WTC11 (cell line): ENCODE results near the gene ACP4. TPM values are rescaled to one million over a fixed set of nuclear protein-coding genes. Genes with fewer than 3 reads are reported as not detected.

ENCODE experiments used
- ATAC-seq: fragments of 200-7000 bp; cut with Tn5 transposase; 2 replicates; pipeline ENCODE4 v1.10.0; 2021; ENCODE audit warnings: mild to moderate bottlenecking, moderate library complexity
- CTCF ChIA-PET: fragments of 300-600 bp; sonication (Branson Sonifier 250); formaldehyde crosslinking; loops from one replicate; lab custom pipeline; 2021; ENCODE audit warnings: antibody characterized with exemption; lab: Charles Lee
- POLR2A ChIA-PET: fragments of 350-600 bp; sonication (Branson Sonifier 250); formaldehyde crosslinking; loops from one replicate; lab custom pipeline; 2021; ENCODE audit warnings: antibody characterized with exemption; lab: Charles Lee
- DNase-seq: peaks from one replicate; pipeline ENCODE4 v3.0.0; 2021; ENCODE audit warnings: low spot score
- H3K27ac Mint-ChIP-seq: 2 replicates; pipeline ENCODE4 v1.8.0; 2021; ENCODE audit warnings: mixed read lengths
- H3K27me3 Mint-ChIP-seq: 2 replicates; pipeline ENCODE4 v1.8.0; 2021; ENCODE audit warnings: low read depth, mild to moderate bottlenecking, moderate library complexity, mixed read lengths
- H3K36me3 Mint-ChIP-seq: 2 replicates; pipeline ENCODE4 v1.8.0; 2021; ENCODE audit warnings: mixed read lengths
- H3K4me1 Mint-ChIP-seq: 2 replicates; pipeline ENCODE4 v1.8.0; 2022; ENCODE audit warnings: mixed read lengths
- H3K4me3 Mint-ChIP-seq: 2 replicates; pipeline ENCODE4 v1.8.0; 2021; ENCODE audit warnings: mild to moderate bottlenecking, moderate library complexity, mixed read lengths
- H3K9me3 Mint-ChIP-seq: 2 replicates; pipeline ENCODE4 v1.8.0; 2021; ENCODE audit warnings: mixed read lengths
- ATF2 ChIP-seq: sonication (generic); formaldehyde crosslinking; IDR thresholded peaks from 2 replicates; pipeline ENCODE4 v1.8.1; 2022; ENCODE audit warnings: low read depth, missing genetic modification reagents, borderline replicate concordance
- ATF6 ChIP-seq: sonication (generic); formaldehyde crosslinking; IDR thresholded peaks from 2 replicates; pipeline ENCODE4 v1.8.1; 2023; ENCODE audit warnings: mild to moderate bottlenecking, missing genetic modification reagents
- E2F1 ChIP-seq: sonication (generic); formaldehyde crosslinking; IDR thresholded peaks from 2 replicates; pipeline ENCODE4 v1.8.0; 2022; ENCODE audit warnings: mild to moderate bottlenecking, missing genetic modification reagents
- E2F5 ChIP-seq: sonication (generic); formaldehyde crosslinking; IDR thresholded peaks from 2 replicates; pipeline ENCODE4 v1.8.1; 2022; ENCODE audit warnings: mild to moderate bottlenecking, moderate library complexity, missing genetic modification reagents
- ERG ChIP-seq: fragments of 250-450 bp; sonication (Bioruptor Pico); IDR thresholded peaks from 2 replicates; pipeline ENCODE4 v1.8.0; 2021; ENCODE audit warnings: mild to moderate bottlenecking
- GABPB1 ChIP-seq: sonication (generic); formaldehyde crosslinking; IDR thresholded peaks from 2 replicates; pipeline ENCODE4 v1.8.1; 2023; ENCODE audit warnings: mild to moderate bottlenecking, missing genetic modification reagents
- GTF2I ChIP-seq: fragments of 250-450 bp; sonication (Bioruptor Pico); conservative IDR thresholded peaks from 2 replicates; pipeline ENCODE4 v1.4.0; 2021; ENCODE audit warnings: mild to moderate bottlenecking
- IRF2 ChIP-seq: sonication (generic); formaldehyde crosslinking; IDR thresholded peaks from 2 replicates; pipeline ENCODE4 v1.8.0; 2022; ENCODE audit warnings: low read depth, missing genetic modification reagents, borderline replicate concordance
- JAZF1 ChIP-seq: fragments of 250-450 bp; sonication (Bioruptor Pico); IDR thresholded peaks from 2 replicates; pipeline ENCODE4 v1.9.0; 2021; ENCODE audit warnings: moderate library complexity, mild to moderate bottlenecking, inconsistent platforms
- NFYB ChIP-seq: sonication (generic); formaldehyde crosslinking; conservative IDR thresholded peaks from 2 replicates; pipeline ENCODE4 v1.8.0; 2022; ENCODE audit warnings: low read depth, missing genetic modification reagents
- NR2C2 ChIP-seq: sonication (generic); formaldehyde crosslinking; IDR thresholded peaks from 2 replicates; pipeline ENCODE4 v1.8.0; 2022; ENCODE audit warnings: mild to moderate bottlenecking, missing genetic modification reagents
- RELA ChIP-seq: sonication (generic); formaldehyde crosslinking; IDR thresholded peaks from 2 replicates; pipeline ENCODE4 v1.8.1; 2022; ENCODE audit warnings: missing genetic modification reagents, mild to moderate bottlenecking, borderline replicate concordance
- SMAD4 ChIP-seq: sonication (generic); formaldehyde crosslinking; IDR thresholded peaks from 2 replicates; pipeline ENCODE4 v1.8.0; 2022; ENCODE audit warnings: mild to moderate bottlenecking, missing genetic modification reagents
- SOX15 ChIP-seq: fragments of 250-450 bp; sonication (Bioruptor Pico); IDR thresholded peaks from 2 replicates; pipeline ENCODE4 v1.9.0; 2021; ENCODE audit warnings: mild to moderate bottlenecking
- SP1 ChIP-seq: sonication (generic); formaldehyde crosslinking; conservative IDR thresholded peaks from 2 replicates; pipeline ENCODE4 v1.8.1; 2022; ENCODE audit warnings: missing genetic modification reagents
- STAT6 ChIP-seq: sonication (generic); formaldehyde crosslinking; conservative IDR thresholded peaks from 2 replicates; pipeline ENCODE4 v1.8.1; 2023; ENCODE audit warnings: mild to moderate bottlenecking, low read depth, missing genetic modification reagents, moderate library complexity
- USF2 ChIP-seq: sonication (generic); formaldehyde crosslinking; IDR thresholded peaks from 2 replicates; pipeline ENCODE4 v1.8.1; 2023; ENCODE audit warnings: mild to moderate bottlenecking, missing genetic modification reagents, moderate library complexity
- ZBTB43 ChIP-seq: sonication (generic); formaldehyde crosslinking; IDR thresholded peaks from 2 replicates; pipeline ENCODE4 v1.8.1; 2023; ENCODE audit warnings: mild to moderate bottlenecking, missing genetic modification reagents
- ZNF138 ChIP-seq: sonication (generic); formaldehyde crosslinking; conservative IDR thresholded peaks from 2 replicates; pipeline ENCODE4 v1.8.1; 2022; ENCODE audit warnings: mild to moderate bottlenecking, moderate library complexity, missing genetic modification reagents
- ZNF232 ChIP-seq: sonication (generic); formaldehyde crosslinking; IDR thresholded peaks from 2 replicates; pipeline ENCODE4 v1.8.0; 2022; ENCODE audit warnings: mild to moderate bottlenecking, missing genetic modification reagents
- ZNF671 ChIP-seq: fragments of 250-450 bp; sonication (Bioruptor Pico); IDR thresholded peaks from 2 replicates; pipeline ENCODE4 v1.8.0; 2021; ENCODE audit warnings: mild to moderate bottlenecking
- ZSCAN18 ChIP-seq: fragments of 250-450 bp; sonication (Bioruptor Pico); IDR thresholded peaks from 2 replicates; pipeline ENCODE4 v2.1.2; 2022; ENCODE audit warnings: mild to moderate bottlenecking, moderate library complexity
- total RNA-seq: library from RNA; stranded (reverse); gene quantifications from 3 replicates; pipeline ENCODE4 v1.2.3, GENCODE V29; 2021

Gene ACP4
- total RNA-seq, 1 experiment from 2014 or later: not detected

GRCh38 chr19:50778906-50779430, 11.2 kb upstream of the ACP4 start (continued):
- no peak for TF ChIP-seq NFYB
- no peak for TF ChIP-seq ZNF138 (CRISPR knock-in tag)
- TF ChIP-seq GABPB1 (CRISPR knock-in tag): no peak
- TF ChIP-seq JAZF1 (CRISPR knock-in tag): no peak
- TF ChIP-seq E2F1 (CRISPR knock-in tag): no peak
- TF ChIP-seq STAT6 (CRISPR knock-in tag): no peak
- TF ChIP-seq SOX15 (CRISPR knock-in tag): no peak
- no peak for TF ChIP-seq SMAD4
- TF ChIP-seq E2F5 (CRISPR knock-in tag): no peak

GRCh38 chr19:50779504-50780457, 10.4 kb upstream of the ACP4 start:
- ATAC-seq (no peak), DNase-seq (no peak)
- H3K27ac Mint-ChIP-seq: no peak overlapping the region
- ChIA-PET CTCF (interaction anchor here (0.8 to 10.3 kb wide), 13 partner anchors 11 to 423 kb away, joined by 3 to 195 read pairs (median 7); partner anchors contain the start of genes C19orf81, CLEC11A and SHANK1), POLR2A (interaction anchor here (1.4 to 1.9 kb wide), 2 partner anchors 55 kb away, joined by 3 to 7 read pairs; no protein-coding TSS in a partner anchor)
- H3K9me3 Mint-ChIP-seq: no peaks in the 10 kb centered on the region
- no peaks in the 10 kb centered on the region for H3K36me3 Mint-ChIP-seq
- peaks cover 30% of the 10 kb centered on the region for H3K4me1 Mint-ChIP-seq
- no peak overlapping the region for H3K4me3 Mint-ChIP-seq
- peaks cover 84% of the 10 kb centered on the region for H3K27me3 Mint-ChIP-seq
- TF ChIP-seq ERG (CRISPR knock-in tag) (no peak), NR2C2 (CRISPR knock-in tag) (no peak), IRF2 (CRISPR knock-in tag) (no peak), ZSCAN18 (no peak), ATF2 (CRISPR knock-in tag) (no peak), ZBTB43 (CRISPR knock-in tag) (no peak), USF2 (CRISPR knock-in tag) (no peak), ATF6 (no peak), SP1 (CRISPR knock-in tag) (no peak), ZNF232 (no peak), GTF2I (CRISPR knock-in tag) (no peak), ZNF671 (CRISPR knock-in tag) (no peak), RELA (no peak)
